ENCODE results near the gene TMEM225B. TPM values are rescaled to one million over a fixed set of nuclear protein-coding genes. Genes with fewer than 3 reads are reported as not detected.

TMEM225B gene
- total and polyA plus RNA-seq, 2 of the 4 experiments (the other 2 are of a cell fraction): 0.32 to 0.54 TPM

- in situ Hi-C loops (cut with MboI; ENCODE audit: low sequenced_read_pairs) (no loop called here), intact Hi-C loops (cut with micrococcal nuclease) (no loop called here), dilution Hi-C loops (cut with HindIII; ENCODE audit: low sequenced_read_pairs, unreplicated experiment) (no loop called here)
- no peak overlapping the region for H3K23ac ChIP-seq (ENCODE audit: low read depth, low read length)
- H3K4ac ChIP-seq (ENCODE audit: low read depth, low read length): no peak overlapping the region
- no peak overlapping the region for H3K4me3 ChIP-seq (ENCODE audit: insufficient read depth, low read depth, low read length)
- H4K91ac ChIP-seq (ENCODE audit: insufficient read depth, low read depth, low read length): no peak overlapping the region
- TF ChIP-seq ELK1 (IDR thresholded peaks at IDR 0.05; ENCODE audit: borderline replicate concordance, low read depth, low read length): no peak
- TF ChIP-seq FOS (IDR thresholded peaks at IDR 0.05; ENCODE audit: low read depth, low read length): no peak
- TF ChIP-seq NFE2L2 (IDR thresholded peaks at IDR 0.05; ENCODE audit: low read depth, low read length): no peak
- TF ChIP-seq POLR2A (IDR thresholded peaks at IDR 0.05; ENCODE audit: low read depth, low read length): no peak
- no peak for TF ChIP-seq CEBPB (IDR thresholded peaks at IDR 0.05; ENCODE audit: low read depth, low read length)
- no peak for TF ChIP-seq RAD21 (IDR thresholded peaks at IDR 0.05; ENCODE audit: low read length)
- TF ChIP-seq, protein P1, sequence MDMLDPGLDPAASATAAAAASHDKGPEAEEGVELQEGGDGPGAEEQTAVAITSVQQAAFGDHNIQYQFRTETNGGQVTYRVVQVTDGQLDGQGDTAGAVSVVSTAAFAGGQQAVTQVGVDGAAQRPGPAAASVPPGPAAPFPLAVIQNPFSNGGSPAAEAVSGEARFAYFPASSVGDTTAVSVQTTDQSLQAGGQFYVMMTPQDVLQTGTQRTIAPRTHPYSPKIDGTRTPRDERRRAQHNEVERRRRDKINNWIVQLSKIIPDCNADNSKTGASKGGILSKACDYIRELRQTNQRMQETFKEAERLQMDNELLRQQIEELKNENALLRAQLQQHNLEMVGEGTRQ (IDR thresholded peaks at IDR 0.05; ENCODE audit: low read depth, low read length): no peak
- TF ChIP-seq SMC3 (IDR thresholded peaks at IDR 0.05; ENCODE audit: low read depth, low read length): no peak
- no peak for TF ChIP-seq MAZ (IDR thresholded peaks at IDR 0.05; ENCODE audit: borderline replicate concordance, low read depth, low read length)
- no peak for TF ChIP-seq MXI1 (IDR thresholded peaks at IDR 0.05; ENCODE audit: borderline replicate concordance, low read depth, low read length)
- TF ChIP-seq, protein P2, sequence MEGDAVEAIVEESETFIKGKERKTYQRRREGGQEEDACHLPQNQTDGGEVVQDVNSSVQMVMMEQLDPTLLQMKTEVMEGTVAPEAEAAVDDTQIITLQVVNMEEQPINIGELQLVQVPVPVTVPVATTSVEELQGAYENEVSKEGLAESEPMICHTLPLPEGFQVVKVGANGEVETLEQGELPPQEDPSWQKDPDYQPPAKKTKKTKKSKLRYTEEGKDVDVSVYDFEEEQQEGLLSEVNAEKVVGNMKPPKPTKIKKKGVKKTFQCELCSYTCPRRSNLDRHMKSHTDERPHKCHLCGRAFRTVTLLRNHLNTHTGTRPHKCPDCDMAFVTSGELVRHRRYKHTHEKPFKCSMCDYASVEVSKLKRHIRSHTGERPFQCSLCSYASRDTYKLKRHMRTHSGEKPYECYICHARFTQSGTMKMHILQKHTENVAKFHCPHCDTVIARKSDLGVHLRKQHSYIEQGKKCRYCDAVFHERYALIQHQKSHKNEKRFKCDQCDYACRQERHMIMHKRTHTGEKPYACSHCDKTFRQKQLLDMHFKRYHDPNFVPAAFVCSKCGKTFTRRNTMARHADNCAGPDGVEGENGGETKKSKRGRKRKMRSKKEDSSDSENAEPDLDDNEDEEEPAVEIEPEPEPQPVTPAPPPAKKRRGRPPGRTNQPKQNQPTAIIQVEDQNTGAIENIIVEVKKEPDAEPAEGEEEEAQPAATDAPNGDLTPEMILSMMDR (conservative IDR thresholded peaks at IDR 0.05; ENCODE audit: low read depth, low read length): no peak
- TF ChIP-seq MAFK (IDR thresholded peaks at IDR 0.05; ENCODE audit: low read depth, low read length): no peak
- ChIA-PET POLR2A (ENCODE audit: unreplicated experiment) (no interaction called here), CTCF (no interaction called here)
- no TSS peak for BruUV-seq (replicated peaks)
- H2AK9ac ChIP-seq (replicated peaks; ENCODE audit: low read depth, low read length, poor library complexity): no peak overlapping the region
- H3K56ac ChIP-seq (ENCODE audit: extremely low read depth, insufficient read depth, low read length): no peak overlapping the region
- H3K27ac ChIP-seq (ENCODE audit: insufficient read depth, low read length): no peak overlapping the region
- H3K9ac ChIP-seq (ENCODE audit: low read depth, low read length): no peak overlapping the region
- WGBS, 2 experiments (ENCODE audit: extremely low coverage in 2 of 2, insufficient read length in 1 of 2): 80% methylated on average over 1 of the region's 3 CpGs; no CpG with 5 or more reads in 1 of the 2 experiments
- H4K5ac ChIP-seq (ENCODE audit: low read depth, low read length): no peak overlapping the region
- H3K4me1 ChIP-seq (ENCODE audit: control insufficient read depth, insufficient read depth, low read length): no peaks in the 10 kb centered on the region
- DNase-seq: no peak
- H3K9me1 ChIP-seq (ENCODE audit: insufficient read depth, low read length): peaks cover 4% of the 10 kb centered on the region
- H4K20me1 ChIP-seq (ENCODE audit: insufficient read depth, low read length): peaks cover 23% of the 10 kb centered on the region
- no peak overlapping the region for H3K4me2 ChIP-seq (ENCODE audit: low read depth, low read length)
- no peak overlapping the region for H2AFZ ChIP-seq (replicated peaks; ENCODE audit: low read length, poor library complexity)
- H3K79me1 ChIP-seq (ENCODE audit: low read depth in 1 of 2, low read length in 2 of 2): peaks cover 24 to 47% of the 10 kb centered on the region in 2 experiments
- no peak overlapping the region for H3K18ac ChIP-seq (ENCODE audit: low read depth, low read length)
- H2BK5ac ChIP-seq (ENCODE audit: low read depth, low read length, poor library complexity, severe bottlenecking): no peak overlapping the region
- no peak overlapping the region for H2BK20ac ChIP-seq (ENCODE audit: low read depth, low read length)
- H4K8ac ChIP-seq (ENCODE audit: low read depth in 2 of 2, low read length in 2 of 2): no peak overlapping the region
- peaks cover 35% of the 10 kb centered on the region for H3K36me3 ChIP-seq (ENCODE audit: control insufficient read depth, insufficient read depth, low read length)
- no peak overlapping the region for H2BK120ac ChIP-seq (ENCODE audit: low read depth, low read length)
- no peak overlapping the region for H3K14ac ChIP-seq (replicated peaks; ENCODE audit: low read depth, low read length)
- no peak for ATAC-seq (ENCODE audit: low read depth)
- H2BK15ac ChIP-seq (ENCODE audit: low read depth, low read length): no peak overlapping the region
- no peaks in the 10 kb centered on the region for H3K27me3 ChIP-seq (ENCODE audit: control insufficient read depth, insufficient read depth, low read length)
- H3K9me3 ChIP-seq (ENCODE audit: control insufficient read depth, insufficient read depth, low read length): no peaks in the 10 kb centered on the region
- no peak overlapping the region for H2AK5ac ChIP-seq (ENCODE audit: low read depth, low read length)
Observed at GRCh38 chr7:99571768-99572167, 26.3 kb upstream of the TMEM225B start.

Measured in IMR-90 (cell line).